H9 (cell line): Measurements from ENCODE around the gene ENPP1. TPM values are rescaled to one million over a fixed set of nuclear protein-coding genes. Genes with fewer than 3 reads are reported as not detected.

ENCODE experiments used
- DNase-seq: peaks from one replicate; pipeline ENCODE4 v3.0.0-alpha.2; 2017
- H2AFZ ChIP-seq: one replicate; pipeline ENCODE4 v1.6.1; 2013; ENCODE audit warnings: mild to moderate bottlenecking, low read length, control low read depth, moderate library complexity
- H2AK5ac ChIP-seq: 2 replicates; pipeline ENCODE4 v1.6.1; 2013; ENCODE audit warnings: low read length, control low read depth, mixed read lengths; ENCODE audit not compliant: insufficient read length
- H2BK120ac ChIP-seq: one replicate; pipeline ENCODE4 v1.6.1; 2013; ENCODE audit warnings: low read depth, mild to moderate bottlenecking, low read length, control low read depth, inconsistent platforms; ENCODE audit not compliant: poor library complexity, severe bottlenecking
- H2BK12ac ChIP-seq: 2 replicates; pipeline ENCODE4 v1.6.1; 2013; ENCODE audit warnings: low read length, control low read depth, mixed read lengths, low read depth; ENCODE audit not compliant: insufficient read length
- H2BK15ac ChIP-seq: 2 replicates; pipeline ENCODE4 v1.6.1; 2013; ENCODE audit warnings: low read depth, low read length, control low read depth
- H2BK20ac ChIP-seq: one replicate; pipeline ENCODE4 v1.6.1; 2013; ENCODE audit warnings: low read depth, mild to moderate bottlenecking, low read length, control low read depth, inconsistent platforms; ENCODE audit not compliant: poor library complexity, severe bottlenecking
- H2BK5ac ChIP-seq: 2 replicates; pipeline ENCODE4 v1.6.1; 2013; ENCODE audit warnings: low read length, control low read depth, mixed read lengths; ENCODE audit not compliant: insufficient read length
- H3K14ac ChIP-seq: 2 replicates; pipeline ENCODE4 v1.6.1; 2013; ENCODE audit warnings: low read length, control low read depth; ENCODE audit not compliant: insufficient read depth
- H3K18ac ChIP-seq: 2 replicates; pipeline ENCODE4 v1.6.1; 2013; ENCODE audit warnings: low read depth, mild to moderate bottlenecking, mixed read lengths, low read length, control low read depth; ENCODE audit not compliant: insufficient read length
- H3K23ac ChIP-seq: 2 replicates; pipeline ENCODE4 v1.6.1; 2013; ENCODE audit warnings: low read length, control low read depth, mixed read lengths, low read depth; ENCODE audit not compliant: insufficient read length
- H3K23me2 ChIP-seq: 2 replicates; pipeline ENCODE4 v1.6.1; 2013; ENCODE audit warnings: low read depth, mild to moderate bottlenecking, mixed read lengths, low read length, control low read depth; ENCODE audit not compliant: insufficient read length, poor library complexity, severe bottlenecking
- H3K27ac ChIP-seq: 2 replicates; pipeline ENCODE4 v1.5.1; 2013; ENCODE audit warnings: low read length, control low read depth, mixed read lengths, low read depth; ENCODE audit not compliant: insufficient read length
- H3K27me3 ChIP-seq: 2 replicates; pipeline ENCODE4 v1.6.1; 2013; ENCODE audit warnings: low read length, control low read depth, inconsistent platforms; ENCODE audit not compliant: insufficient read depth
- H3K4ac ChIP-seq: 2 replicates; pipeline ENCODE4 v1.6.1; 2013; ENCODE audit warnings: low read depth, mild to moderate bottlenecking, control low read depth, inconsistent platforms, low read length, moderate library complexity
- H3K4me1 ChIP-seq: 2 replicates; pipeline ENCODE4 v1.6.1; 2013; ENCODE audit warnings: low read length, control low read depth, inconsistent platforms; ENCODE audit not compliant: insufficient read depth
- H3K4me2 ChIP-seq: 2 replicates; pipeline ENCODE4 v1.6.1; 2013; ENCODE audit warnings: low read length, control low read depth, mixed read lengths; ENCODE audit not compliant: insufficient read length, insufficient read depth
- H3K56ac ChIP-seq: 2 replicates; pipeline ENCODE4 v1.6.1; 2013; ENCODE audit warnings: low read depth, mild to moderate bottlenecking, mixed read lengths, low read length, control low read depth; ENCODE audit not compliant: insufficient read length
- H3K79me1 ChIP-seq: 2 replicates; pipeline ENCODE4 v1.6.1; 2013; ENCODE audit warnings: low read depth, mild to moderate bottlenecking, moderate library complexity, low read length, control low read depth, inconsistent platforms; ENCODE audit not compliant: insufficient read depth, poor library complexity, severe bottlenecking
- H3K79me2 ChIP-seq: 2 replicates; pipeline ENCODE4 v1.6.1; 2013; ENCODE audit warnings: low read length, control low read depth, inconsistent platforms; ENCODE audit not compliant: insufficient read depth
- H3K9ac ChIP-seq: 2 replicates; pipeline ENCODE4 v1.6.1; 2013; ENCODE audit warnings: low read length, control low read depth, mixed read lengths; ENCODE audit not compliant: insufficient read length; ENCODE audit errors: extremely low read depth
- H3K9me3 ChIP-seq: one replicate; pipeline ENCODE4 v1.6.1; 2013; ENCODE audit warnings: low read depth, low read length, inconsistent platforms; ENCODE audit not compliant: control insufficient read depth
- H3T11ph ChIP-seq: one replicate; pipeline ENCODE4 v1.6.1; 2013; ENCODE audit warnings: mild to moderate bottlenecking, low read length, control low read depth, inconsistent platforms
- H4K20me1 ChIP-seq: one replicate; pipeline ENCODE4 v1.6.1; 2013; ENCODE audit not compliant: control insufficient read depth, insufficient read length, insufficient read depth
- H4K5ac ChIP-seq: 2 replicates; pipeline ENCODE4 v1.6.1; 2013; ENCODE audit warnings: low read depth, mild to moderate bottlenecking, mixed read lengths, low read length, control low read depth; ENCODE audit not compliant: insufficient read length
- H4K8ac ChIP-seq: replicated peaks from 2 replicates; pipeline ENCODE4 v1.6.1; 2013; ENCODE audit warnings: low read length, control low read depth, mixed read lengths, low read depth; ENCODE audit not compliant: insufficient read length
- H4K91ac ChIP-seq: 2 replicates; pipeline ENCODE4 v1.6.1; 2013; ENCODE audit warnings: low read depth, mild to moderate bottlenecking, moderate library complexity, mixed read lengths, low read length, control low read depth; ENCODE audit not compliant: insufficient read length
- H3K27ac Mint-ChIP-seq, 3 experiments: 2 replicates in 2 of 3; 3 replicates in 1 of 3; pipeline ENCODE4 v1.8.0; 2020 to 2021; ENCODE audit warnings: mixed read lengths in 3 of 3, mild to moderate bottlenecking in 1 of 3, moderate library complexity in 1 of 3
- H3K27me3 Mint-ChIP-seq: 2 replicates; pipeline ENCODE4 v1.8.0; 2021; ENCODE audit warnings: low read depth, mild to moderate bottlenecking, moderate library complexity, mixed read lengths
- H3K36me3 Mint-ChIP-seq, 3 experiments: 2 replicates in 2 of 3; 3 replicates in 1 of 3; pipeline ENCODE4 v1.8.0; 2020 to 2021; ENCODE audit warnings: low read depth in 3 of 3, mixed read lengths in 3 of 3; ENCODE audit not compliant: insufficient read depth in 1 of 3
- H3K4me1 Mint-ChIP-seq, 2 experiments: 2 replicates each; pipeline ENCODE4 v1.8.0; 2020; ENCODE audit warnings: mixed read lengths in 2 of 2
- H3K4me3 Mint-ChIP-seq, 2 experiments: 2 replicates in 1 of 2; 3 replicates in 1 of 2; pipeline ENCODE4 v1.8.0; 2020 to 2021; ENCODE audit warnings: mild to moderate bottlenecking in 2 of 2, mixed read lengths in 2 of 2, moderate library complexity in 1 of 2
- H3K9me3 Mint-ChIP-seq, 2 experiments: 2 replicates in 1 of 2; 3 replicates in 1 of 2; pipeline ENCODE4 v1.8.0; 2020; ENCODE audit warnings: mild to moderate bottlenecking in 2 of 2, mixed read lengths in 2 of 2, moderate library complexity in 1 of 2
- CTCF ChIP-seq: fragments of 200-600 bp; sonication (generic); conservative IDR thresholded peaks from 3 replicates; pipeline ENCODE4 v1.8.0; 2021; ENCODE audit warnings: antibody characterized with exemption, mild to moderate bottlenecking
- WGBS: extraction: QIAGEN DNeasy Blood & Tissue Kit; methylation state at CpG from one replicate; pipeline ENCODE4 v1.1.7; 2013; ENCODE audit warnings: missing lambda C conversion rate, low lambda C conversion rate, mixed read lengths; ENCODE audit not compliant: insufficient read length; ENCODE audit errors: extremely low coverage; 5-methylcytosine and 5-hydroxymethylcytosine counted together
- total RNA-seq: library from RNA; stranded (reverse); gene quantifications from 2 replicates; pipeline ENCODE4 v1.2.1, GENCODE V29; 2021

The ENPP1 gene
- total RNA-seq, 1 experiment from 2014 or later, result 22.5 TPM

GRCh38 chr6:131890091-131890490, 82.3 kb downstream of the ENPP1 start:
- Mint-ChIP-seq H3K4me1 (peaks cover 4 to 7% of the 10 kb centered on the region in 2 experiments), H3K27me3 (no peaks in the 10 kb centered on the region), H3K27ac (no peak overlapping the region), H3K36me3 (peaks cover 27 to 51% (median 30%) of the 10 kb centered on the region in 3 experiments), H3K9me3 (no peaks in the 10 kb centered on the region), H3K4me3 (no peak overlapping the region)
- Histone ChIP-seq H3K23ac (no peak overlapping the region), H4K20me1 (no peaks in the 10 kb centered on the region), H2BK5ac (no peak overlapping the region), H3K4me2 (no peak overlapping the region), H2AK5ac (no peak overlapping the region), H3T11ph (no peak overlapping the region), H2AFZ (no peak overlapping the region), H3K27me3 (no peaks in the 10 kb centered on the region), H2BK12ac (no peak overlapping the region), H3K14ac (no peak overlapping the region), H3K9ac (no peak overlapping the region), H4K91ac (no peak overlapping the region), H4K5ac (no peak overlapping the region), H3K9me3 (no peaks in the 10 kb centered on the region), H3K79me1 (no peaks in the 10 kb centered on the region), H3K56ac (no peak overlapping the region), H2BK120ac (no peak overlapping the region), H3K27ac (no peak overlapping the region), H3K23me2 (no peaks in the 10 kb centered on the region), H2BK20ac (no peak overlapping the region), H3K4ac (no peak overlapping the region), H3K18ac (no peak overlapping the region), H3K4me1 (peaks cover 3% of the 10 kb centered on the region; the same call in 1 of the 2 replicates), H2BK15ac (no peak overlapping the region), H4K8ac (no peak overlapping the region), H3K79me2 (no peaks in the 10 kb centered on the region)
- WGBS, result no CpG with 5 or more reads among the region's 3 CpGs
- TF ChIP-seq CTCF, result no peak
- DNase-seq, result no peak
